ENCODE results near the gene STING1.

DNA sequence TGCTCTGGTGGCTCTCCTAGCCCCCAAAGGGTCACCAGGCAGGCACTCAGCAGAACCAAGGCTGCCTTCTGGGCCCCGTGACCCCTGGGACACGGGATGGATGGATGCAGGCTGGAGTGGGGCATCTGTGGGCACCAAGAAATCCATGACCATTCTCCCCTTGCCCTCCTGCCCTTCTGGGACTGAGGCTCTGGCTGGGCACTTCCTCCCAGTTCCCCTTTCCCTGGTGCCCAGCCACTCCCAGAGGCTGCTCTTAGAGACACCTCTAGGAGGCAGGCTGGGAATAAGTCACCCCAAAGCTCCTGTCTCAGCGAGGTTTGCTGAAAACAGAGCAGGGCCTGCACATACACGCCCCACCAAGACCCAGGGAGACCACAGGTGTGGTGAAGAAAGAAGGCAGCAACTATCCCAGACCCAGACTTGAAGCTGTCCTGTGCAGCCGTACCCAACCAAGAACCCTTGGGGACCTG lies 943 bp downstream of the STING1 start:
- no peak for TF ChIP-seq SIN3A (IDR thresholded peaks at IDR 0.05; ENCODE audit: borderline replicate concordance, insufficient read depth, low read depth, low read length)
- TF ChIP-seq, protein P1, sequence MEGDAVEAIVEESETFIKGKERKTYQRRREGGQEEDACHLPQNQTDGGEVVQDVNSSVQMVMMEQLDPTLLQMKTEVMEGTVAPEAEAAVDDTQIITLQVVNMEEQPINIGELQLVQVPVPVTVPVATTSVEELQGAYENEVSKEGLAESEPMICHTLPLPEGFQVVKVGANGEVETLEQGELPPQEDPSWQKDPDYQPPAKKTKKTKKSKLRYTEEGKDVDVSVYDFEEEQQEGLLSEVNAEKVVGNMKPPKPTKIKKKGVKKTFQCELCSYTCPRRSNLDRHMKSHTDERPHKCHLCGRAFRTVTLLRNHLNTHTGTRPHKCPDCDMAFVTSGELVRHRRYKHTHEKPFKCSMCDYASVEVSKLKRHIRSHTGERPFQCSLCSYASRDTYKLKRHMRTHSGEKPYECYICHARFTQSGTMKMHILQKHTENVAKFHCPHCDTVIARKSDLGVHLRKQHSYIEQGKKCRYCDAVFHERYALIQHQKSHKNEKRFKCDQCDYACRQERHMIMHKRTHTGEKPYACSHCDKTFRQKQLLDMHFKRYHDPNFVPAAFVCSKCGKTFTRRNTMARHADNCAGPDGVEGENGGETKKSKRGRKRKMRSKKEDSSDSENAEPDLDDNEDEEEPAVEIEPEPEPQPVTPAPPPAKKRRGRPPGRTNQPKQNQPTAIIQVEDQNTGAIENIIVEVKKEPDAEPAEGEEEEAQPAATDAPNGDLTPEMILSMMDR (IDR thresholded peaks at IDR 0.05) = no peak
- TF ChIP-seq, protein P2, sequence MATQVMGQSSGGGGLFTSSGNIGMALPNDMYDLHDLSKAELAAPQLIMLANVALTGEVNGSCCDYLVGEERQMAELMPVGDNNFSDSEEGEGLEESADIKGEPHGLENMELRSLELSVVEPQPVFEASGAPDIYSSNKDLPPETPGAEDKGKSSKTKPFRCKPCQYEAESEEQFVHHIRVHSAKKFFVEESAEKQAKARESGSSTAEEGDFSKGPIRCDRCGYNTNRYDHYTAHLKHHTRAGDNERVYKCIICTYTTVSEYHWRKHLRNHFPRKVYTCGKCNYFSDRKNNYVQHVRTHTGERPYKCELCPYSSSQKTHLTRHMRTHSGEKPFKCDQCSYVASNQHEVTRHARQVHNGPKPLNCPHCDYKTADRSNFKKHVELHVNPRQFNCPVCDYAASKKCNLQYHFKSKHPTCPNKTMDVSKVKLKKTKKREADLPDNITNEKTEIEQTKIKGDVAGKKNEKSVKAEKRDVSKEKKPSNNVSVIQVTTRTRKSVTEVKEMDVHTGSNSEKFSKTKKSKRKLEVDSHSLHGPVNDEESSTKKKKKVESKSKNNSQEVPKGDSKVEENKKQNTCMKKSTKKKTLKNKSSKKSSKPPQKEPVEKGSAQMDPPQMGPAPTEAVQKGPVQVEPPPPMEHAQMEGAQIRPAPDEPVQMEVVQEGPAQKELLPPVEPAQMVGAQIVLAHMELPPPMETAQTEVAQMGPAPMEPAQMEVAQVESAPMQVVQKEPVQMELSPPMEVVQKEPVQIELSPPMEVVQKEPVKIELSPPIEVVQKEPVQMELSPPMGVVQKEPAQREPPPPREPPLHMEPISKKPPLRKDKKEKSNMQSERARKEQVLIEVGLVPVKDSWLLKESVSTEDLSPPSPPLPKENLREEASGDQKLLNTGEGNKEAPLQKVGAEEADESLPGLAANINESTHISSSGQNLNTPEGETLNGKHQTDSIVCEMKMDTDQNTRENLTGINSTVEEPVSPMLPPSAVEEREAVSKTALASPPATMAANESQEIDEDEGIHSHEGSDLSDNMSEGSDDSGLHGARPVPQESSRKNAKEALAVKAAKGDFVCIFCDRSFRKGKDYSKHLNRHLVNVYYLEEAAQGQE (IDR thresholded peaks at IDR 0.05; ENCODE audit: insufficient read depth in 1 of 2, low read depth in 2 of 2, low read length in 1 of 2) = no peak
